Pons (tissue), 1 donor: ENCODE results near the gene RHOA.
"Not testable (repeated sequence)": the region's sequence is repeated elsewhere in the genome, so short reads cannot be mapped to it uniquely, and the experiment has no call there.

Experiments used
- DNase-seq: peaks from one replicate; pipeline ENCODE4 v3.0.0-alpha.2; 2016; ENCODE audit warnings: low spot score

The RHOA gene

GRCh38 chr3:49411535-49411967 is 225 bp downstream of the RHOA start:
- peak; percentile 34 for DNase-seq

- DNase-seq = no peak
Measured at GRCh38 chr3:49410846-49411534, 786 bp downstream of the RHOA start.

DNA sequence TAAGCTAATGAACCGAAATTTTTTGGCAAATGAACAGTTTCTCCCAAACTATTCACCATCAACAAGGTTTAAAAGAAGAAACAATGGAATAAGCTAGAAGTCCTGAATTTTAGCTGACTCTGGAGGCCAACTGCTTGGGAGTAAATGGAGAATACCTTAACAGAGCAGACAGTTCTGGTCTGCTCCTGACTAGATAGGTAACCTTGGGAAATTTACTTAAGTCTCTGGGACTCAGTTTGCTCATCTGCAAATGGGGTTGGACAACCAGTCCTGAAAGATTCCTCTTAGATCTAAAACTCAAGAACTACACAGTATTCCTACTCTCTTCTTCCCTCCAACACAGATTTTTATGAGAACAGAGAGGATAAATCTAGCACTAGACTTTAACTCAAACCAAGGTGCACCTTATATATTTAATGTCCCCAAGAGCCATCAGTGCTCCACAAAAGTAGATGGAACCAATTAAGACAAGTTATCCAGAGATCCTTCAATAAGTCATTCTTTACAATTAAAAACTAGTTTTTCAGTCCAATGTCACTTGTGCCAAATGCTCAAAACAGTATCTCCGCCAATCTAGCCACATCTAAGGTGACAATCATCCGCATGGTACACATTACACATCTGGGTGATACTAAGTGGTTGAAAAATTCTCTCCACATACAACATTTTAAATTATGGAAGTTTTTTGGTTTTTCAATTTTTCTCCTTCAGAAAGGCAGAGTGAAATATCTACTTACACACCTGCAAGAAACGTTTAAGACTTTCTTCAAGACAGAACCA is 1.5 kb downstream of the RHOA start:
- no peak for DNase-seq

DNA sequence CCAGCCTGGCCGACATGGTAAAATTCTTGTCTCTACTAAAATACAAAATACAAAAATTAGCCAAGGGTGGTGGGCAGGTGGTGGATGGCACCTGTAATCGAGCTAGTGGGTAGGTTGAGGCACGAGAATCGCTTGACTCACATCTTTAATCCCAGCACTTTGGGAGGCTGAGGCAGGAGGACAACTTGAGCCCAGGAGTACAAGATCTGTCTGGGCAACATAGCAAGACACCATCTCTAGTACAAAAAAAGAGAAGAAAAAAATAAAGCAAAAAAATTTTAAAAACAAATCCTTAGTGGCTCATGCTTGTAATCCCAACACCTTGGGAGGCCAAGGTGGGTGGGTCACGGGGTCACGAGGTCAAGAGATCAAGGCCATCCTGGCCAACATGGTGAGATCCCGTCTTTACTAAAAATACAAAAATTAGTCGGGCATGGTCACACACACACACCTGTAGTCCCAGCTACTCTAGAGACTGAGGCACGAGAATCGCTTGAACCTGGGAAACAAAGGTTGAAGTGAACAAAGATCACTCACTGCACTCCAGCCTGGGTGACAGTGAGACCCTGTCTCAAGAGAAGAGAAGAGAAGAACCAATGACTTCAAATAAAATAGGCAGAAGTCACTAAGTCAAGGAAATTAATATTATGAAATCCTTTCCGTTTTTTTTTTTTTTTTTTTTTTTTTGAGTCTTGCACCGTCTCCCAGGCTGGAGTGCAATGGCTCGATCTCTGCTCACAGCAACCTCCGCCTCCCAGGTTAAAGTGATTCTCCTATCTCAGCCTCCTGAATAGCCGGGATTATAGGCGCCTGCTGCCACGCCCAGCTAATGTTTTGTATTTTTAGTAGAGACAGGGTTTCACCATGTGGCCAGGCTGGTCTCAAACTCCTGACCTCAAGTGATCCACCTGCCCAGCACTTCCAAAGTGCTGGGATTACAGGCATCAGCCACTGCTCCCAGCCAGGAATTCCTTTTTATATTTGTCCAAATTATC is 4.9 kb downstream of the RHOA start:
- no peak for DNase-seq

DNA sequence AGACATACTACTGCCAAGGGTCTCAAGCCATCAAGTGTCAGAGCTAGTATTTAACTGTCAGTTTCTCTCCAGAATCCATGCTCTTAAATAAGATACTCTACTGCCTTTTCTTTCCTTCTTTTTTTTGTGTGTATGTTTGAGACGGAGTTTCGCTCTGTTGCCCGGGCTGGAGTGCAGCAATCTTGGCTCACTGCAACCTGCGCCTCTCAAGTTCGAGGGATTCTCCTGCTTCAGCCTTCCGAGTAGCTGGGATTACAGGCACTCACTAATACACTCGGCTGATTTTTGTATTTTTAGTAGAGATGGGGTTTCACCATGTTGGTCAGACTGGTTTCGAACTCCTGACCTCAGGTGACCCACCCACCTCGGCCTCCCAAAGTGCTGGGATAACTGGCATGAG is 6.2 kb downstream of the RHOA start:
- DNase-seq = not testable (repeated sequence)

GRCh38 chr3:49403891-49404290 is 7.9 kb downstream of the RHOA start:
- DNase-seq = no peak

GRCh38 chr3:49401766-49402165 is 10.0 kb downstream of the RHOA start:
- DNase-seq = no peak

DNA sequence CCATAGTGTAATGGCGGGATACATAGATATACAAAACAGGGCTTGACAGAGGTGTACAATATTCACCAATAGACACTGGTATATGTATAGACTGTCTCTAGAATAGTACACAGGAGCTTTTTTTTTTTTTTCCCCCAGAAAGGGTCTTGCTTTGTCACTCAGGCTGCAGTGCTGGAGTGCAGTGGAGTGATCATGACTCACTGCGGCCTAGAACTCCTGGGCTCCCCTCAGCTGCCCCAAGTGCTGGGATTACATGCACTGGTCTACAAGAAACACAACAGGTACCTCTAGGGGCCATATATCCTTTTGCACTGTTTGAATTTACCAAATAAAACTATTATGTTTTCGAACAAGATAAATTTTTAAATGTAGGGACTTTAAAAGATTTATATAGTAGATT is 12.3 kb downstream of the RHOA start:
- no peak for DNase-seq

- DNase-seq = peak; percentile 32
Measured at GRCh38 chr3:49397470-49397869, 14.3 kb downstream of the RHOA start.

DNA sequence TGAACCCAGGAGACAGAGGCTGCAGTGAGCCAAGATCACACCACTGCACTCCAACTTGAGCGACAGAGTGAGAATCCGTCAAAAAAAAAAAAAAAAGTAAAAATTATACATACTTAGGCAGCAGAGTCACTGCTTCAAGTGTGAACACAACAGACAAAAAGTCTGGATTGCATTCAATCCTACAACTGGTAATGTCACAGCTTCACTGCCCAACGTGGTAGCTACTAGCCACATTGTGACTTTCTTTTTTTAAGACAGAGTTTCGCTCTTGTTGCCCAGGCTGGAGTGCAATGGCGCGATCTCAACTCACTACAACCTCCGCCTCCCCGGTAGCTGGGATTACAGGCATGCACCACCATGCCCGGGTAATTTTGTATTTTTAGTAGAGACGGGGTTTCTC is 20.5 kb downstream of the RHOA start:
- not testable (repeated sequence) for DNase-seq

DNA sequence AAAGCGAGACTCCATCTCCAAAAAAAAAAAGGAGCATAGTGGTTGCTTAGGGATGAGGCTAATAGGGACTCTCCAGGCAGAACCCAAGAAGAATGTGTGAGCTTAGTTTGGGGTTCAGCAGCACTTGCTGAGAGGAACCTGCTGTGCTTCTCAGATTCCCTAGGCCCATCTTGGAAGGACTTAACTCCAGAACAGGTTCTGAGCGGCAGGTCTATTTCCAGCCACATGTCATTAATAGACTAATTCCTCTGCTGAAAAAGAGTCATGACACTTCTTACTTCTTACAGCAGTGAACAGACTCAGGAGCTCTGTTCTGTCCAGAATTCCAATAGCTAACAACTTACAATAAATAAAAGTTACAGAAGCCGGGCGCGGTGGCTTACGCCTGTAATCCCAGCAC is 22.5 kb downstream of the RHOA start:
- no peak for DNase-seq

GRCh38 chr3:49388289-49388820 is 23.4 kb downstream of the RHOA start:
- DNase-seq = no peak

GRCh38 chr3:49387721-49388120 is 24.1 kb downstream of the RHOA start:
- no peak for DNase-seq

DNA sequence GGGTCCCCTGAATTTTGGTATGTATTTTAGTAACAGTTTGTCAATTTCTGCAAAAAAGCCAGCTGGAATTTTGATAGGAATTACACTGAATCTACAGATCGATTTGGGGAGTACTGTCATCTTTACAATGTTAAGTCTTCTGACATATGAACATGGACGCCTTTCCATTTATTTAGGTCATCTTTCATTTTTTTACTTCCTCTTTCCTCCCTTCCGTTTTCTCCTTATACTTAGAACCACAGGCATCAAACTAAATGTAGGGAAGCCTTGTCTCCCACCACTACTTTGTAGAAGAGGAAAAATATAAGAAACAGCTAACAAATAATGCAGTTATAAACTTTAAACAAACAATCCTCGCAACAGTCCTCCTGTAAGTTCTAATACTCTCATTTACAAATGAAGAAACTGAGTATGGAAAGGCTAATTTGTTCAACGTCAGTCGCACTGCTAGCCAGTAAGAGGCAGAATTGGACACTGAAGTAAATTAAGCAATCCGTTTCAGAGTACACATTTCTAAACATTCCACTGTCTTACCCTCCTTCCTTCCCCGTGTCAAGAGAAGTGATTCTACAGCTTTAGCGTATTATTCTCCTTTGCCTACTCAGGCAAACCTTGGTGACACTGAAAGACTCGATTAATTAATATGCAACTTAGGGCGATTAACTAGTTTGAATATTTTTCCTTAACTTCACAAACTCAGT is 25.6 kb downstream of the RHOA start:
- peak; percentile 17 for DNase-seq

DNA sequence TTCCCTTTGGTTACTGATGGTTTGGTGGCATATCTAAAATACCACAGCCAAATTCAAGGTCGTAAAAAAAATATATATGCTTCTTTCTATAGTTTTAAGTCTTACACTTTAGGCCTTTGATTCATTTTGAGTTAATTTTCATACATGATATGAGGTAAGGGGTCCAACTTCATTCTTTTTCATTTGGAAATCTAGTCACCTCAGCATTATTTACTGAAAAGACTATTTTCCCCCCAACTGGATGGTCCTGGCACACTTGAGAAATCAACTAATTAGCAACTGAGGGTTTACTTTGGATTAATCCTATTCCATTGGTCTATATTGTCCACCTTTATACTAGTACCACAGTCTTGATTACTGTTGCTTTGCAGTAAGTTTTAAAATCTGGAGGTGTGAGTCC is 26.2 kb downstream of the RHOA start:
- DNase-seq = no peak

GRCh38 chr3:49383387-49383786 is 28.4 kb downstream of the RHOA start:
- DNase-seq = no peak

DNA sequence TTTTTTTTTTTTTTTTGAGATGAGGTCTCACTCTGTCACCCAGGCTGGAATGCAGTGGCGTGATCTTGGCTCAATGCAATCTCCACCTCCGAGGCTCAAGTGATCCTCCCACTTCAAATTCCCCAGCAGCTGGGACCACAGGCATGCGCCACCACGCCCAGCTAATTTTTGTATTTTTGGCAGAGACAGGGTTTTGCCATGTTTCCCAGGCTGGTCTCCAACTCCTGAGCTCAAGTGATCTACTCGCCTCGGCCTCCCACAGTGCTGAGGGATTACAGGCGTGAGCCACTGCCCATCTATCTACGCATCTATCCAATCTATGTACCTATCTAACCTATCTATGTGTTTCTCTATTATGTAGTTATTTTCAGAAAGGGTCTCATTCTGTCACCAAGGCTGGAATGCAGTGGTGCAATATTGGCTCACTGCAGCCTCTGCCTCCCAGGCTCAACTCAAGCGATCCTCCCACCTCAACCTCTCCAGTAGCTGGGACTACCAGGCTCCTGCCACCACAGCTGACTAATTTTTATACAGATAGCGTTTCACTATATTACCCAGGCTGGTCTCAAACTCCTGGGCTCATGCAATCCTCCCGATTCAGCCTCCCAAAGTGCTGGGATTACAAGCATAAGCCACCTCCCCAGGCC is 33.4 kb downstream of the RHOA start:
- DNase-seq = no peak

DNA sequence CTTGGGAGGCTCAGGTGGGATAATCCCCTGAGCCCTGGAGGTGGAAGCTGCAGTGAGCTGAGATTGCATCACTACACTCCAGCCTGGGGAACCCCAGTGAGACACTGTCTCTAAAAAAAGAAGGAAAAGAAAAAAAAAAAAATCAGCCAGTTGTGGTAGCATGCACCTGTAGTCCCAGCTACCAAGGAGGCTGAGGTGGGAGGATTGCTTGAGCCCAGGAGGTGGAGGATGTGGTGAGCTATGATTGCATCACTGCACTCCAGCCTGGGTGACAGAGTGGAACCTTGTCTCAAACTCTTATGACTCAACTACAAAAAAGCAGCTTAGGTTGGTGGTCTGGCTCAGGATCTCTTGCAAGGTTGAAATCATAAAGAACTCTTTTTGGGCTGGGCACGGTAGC is 34.3 kb downstream of the RHOA start:
- no peak for DNase-seq

DNA sequence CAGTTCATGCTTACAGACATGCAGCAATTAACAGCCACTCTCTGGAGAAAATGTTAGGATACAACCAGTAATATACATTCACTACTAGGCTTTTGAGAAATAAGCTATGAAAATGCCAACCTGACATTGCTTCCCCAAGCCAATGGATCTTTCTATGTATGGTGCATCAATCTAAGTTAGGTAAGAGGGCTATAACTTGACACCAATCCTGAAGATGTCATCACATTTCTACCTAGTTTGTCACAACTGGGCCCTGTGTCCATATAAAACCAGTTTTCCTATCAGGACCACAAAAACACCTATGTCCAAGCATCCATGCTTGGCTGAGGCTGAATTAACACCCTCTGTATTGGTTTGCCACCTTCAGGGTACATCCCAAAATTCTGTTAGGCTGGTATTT is 39.8 kb downstream of the RHOA start:
- DNase-seq = no peak

DNA sequence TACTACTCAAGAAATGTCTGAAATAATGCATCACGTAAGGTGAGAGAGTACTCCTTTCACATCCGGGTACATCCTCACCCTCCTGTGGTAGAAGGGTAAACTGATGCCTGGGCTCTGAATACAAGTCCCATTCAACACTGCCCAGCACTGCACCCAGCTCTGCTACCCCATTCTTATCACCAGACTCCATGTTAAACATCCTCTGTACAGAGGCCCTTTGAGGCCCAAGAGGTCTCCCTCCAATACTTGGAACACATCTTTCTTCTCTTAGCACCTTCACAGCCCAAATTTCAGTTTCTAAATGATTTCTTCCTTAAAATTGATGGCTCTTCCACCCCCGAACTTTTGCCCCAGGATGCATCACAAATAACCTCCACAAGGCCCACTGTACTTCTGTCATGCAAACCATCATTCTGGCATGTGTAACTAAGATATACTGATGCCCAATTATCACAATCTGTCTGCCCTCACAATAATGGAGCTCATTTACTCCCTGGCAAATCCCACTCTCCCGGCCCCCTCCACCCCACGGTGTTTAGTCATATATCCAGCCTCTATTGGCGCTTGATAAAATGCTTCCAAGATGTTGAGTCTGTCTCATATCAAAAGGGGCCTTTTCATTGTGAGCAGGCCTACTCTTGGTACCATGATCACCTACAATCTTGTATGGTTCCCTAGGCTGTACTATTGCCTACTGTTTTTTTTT is 41.0 kb downstream of the RHOA start:
- no peak for DNase-seq
